OCI-LY7 (cell line): Measurements from ENCODE around the gene RFT1. TPM values are rescaled to one million over a fixed set of nuclear protein-coding genes. Genes with fewer than 3 reads are reported as not detected.

Source experiments
- BruUV-seq: library from RNA; stranded (reverse); fragments of 400-500 nt; replicated peaks from 2 replicates; lab custom pipeline; 2021; lab: Mats Ljungman, UMichigan
- CTCF ChIA-PET: fragments of 300-600 bp; sonication (Branson Sonifier 250); formaldehyde crosslinking; loops from one replicate; lab custom pipeline; 2022; ENCODE audit warnings: antibody characterized with exemption; ENCODE audit not compliant: unreplicated experiment; lab: Charles Lee
- POLR2A ChIA-PET: fragments of 300-600 bp; sonication (Branson Sonifier 250); formaldehyde crosslinking; loops from one replicate; lab custom pipeline; 2022; ENCODE audit warnings: antibody characterized with exemption; lab: Charles Lee
- DNase-seq: peaks from one replicate; pipeline ENCODE4 v3.0.0-alpha.2; 2015; ENCODE audit warnings: low spot score
- H2AFZ ChIP-seq: fragments of 200-600 bp; sonication (generic), shearing (Covaris generic); 2 replicates; pipeline ENCODE4 v1.6.1; 2014; ENCODE audit warnings: mild to moderate bottlenecking, antibody characterized with exemption, low read length, moderate library complexity
- H3K27ac ChIP-seq: fragments of 200-600 bp; sonication (generic); 2 replicates; pipeline ENCODE4 v1.5.1; 2014; ENCODE audit warnings: mixed run types, low read depth, mild to moderate bottlenecking, moderate library complexity, low read length, inconsistent platforms; ENCODE audit not compliant: poor library complexity, severe bottlenecking
- H3K36me3 ChIP-seq: fragments of 200-600 bp; sonication (generic); 2 replicates; pipeline ENCODE4 v1.6.1; 2014; ENCODE audit warnings: mild to moderate bottlenecking, antibody characterized with exemption, low read length, moderate library complexity, mixed read lengths; ENCODE audit not compliant: insufficient read depth
- H3K4me1 ChIP-seq: fragments of 200-600 bp; sonication (generic); 2 replicates; pipeline ENCODE4 v1.5.1; 2014; ENCODE audit warnings: mild to moderate bottlenecking, low read length; ENCODE audit not compliant: insufficient read depth, poor library complexity, severe bottlenecking
- H3K4me2 ChIP-seq: fragments of 200-600 bp; sonication (generic); 2 replicates; pipeline ENCODE4 v1.6.1; 2014; ENCODE audit warnings: mild to moderate bottlenecking, low read length
- H3K4me3 ChIP-seq: fragments of 200-600 bp; sonication (generic); 2 replicates; pipeline ENCODE4 v1.5.1; 2014; ENCODE audit warnings: mild to moderate bottlenecking, low read depth, low read length; ENCODE audit not compliant: poor library complexity, severe bottlenecking
- H3K79me2 ChIP-seq: fragments of 200-600 bp; sonication (generic); 2 replicates; pipeline ENCODE4 v1.6.1; 2016; ENCODE audit warnings: low read depth, mild to moderate bottlenecking, low read length, moderate library complexity, mixed read lengths; ENCODE audit not compliant: insufficient read depth
- H3K9me2 ChIP-seq: fragments of 200-600 bp; sonication (generic); 2 replicates; pipeline ENCODE4 v1.6.1; 2016; ENCODE audit warnings: mild to moderate bottlenecking, low read length, mixed read lengths; ENCODE audit not compliant: insufficient read depth
- H3K9me3 ChIP-seq: fragments of 200-600 bp; sonication (generic); 2 replicates; pipeline ENCODE4 v1.6.1; 2014; ENCODE audit warnings: mild to moderate bottlenecking, mixed run types, low read length, mixed read lengths
- H4K20me1 ChIP-seq: fragments of 200-600 bp; sonication (generic); 2 replicates; pipeline ENCODE4 v1.6.1; 2014; ENCODE audit warnings: mild to moderate bottlenecking, antibody characterized with exemption, low read length, moderate library complexity, mixed read lengths; ENCODE audit not compliant: insufficient read depth
- CTCF ChIP-seq: fragments of 200-600 bp; sonication (generic); conservative IDR thresholded peaks from 2 replicates; pipeline ENCODE4 v1.5.1; 2014; ENCODE audit warnings: mild to moderate bottlenecking, antibody characterized with exemption, low read length, moderate library complexity, mixed read lengths
- EZH2phosphoT487 ChIP-seq: fragments of 200-600 bp; sonication (generic); IDR thresholded peaks from 2 replicates; pipeline ENCODE4 v1.6.1; 2018; ENCODE audit warnings: low read depth, borderline replicate concordance, mild to moderate bottlenecking, mixed run types, antibody characterized with exemption, low read length, moderate library complexity, mixed read lengths
- intact Hi-C: fragments of 100-400 bp; cut with micrococcal nuclease; formaldehyde crosslinking; loops from one replicate; pipeline ENCODE4 v1.10.0; 2022; ENCODE audit not compliant: unreplicated experiment
- total RNA-seq, 2 experiments: library from RNA; depleted of rRNA in 1 of 2; stranded (reverse); fragments of >200 nt in 1 of 2; shearing (Covaris generic) in 1 of 2; gene quantifications; 2 replicates each; pipeline ENCODE4 v1.2.3, GENCODE V29; 2014 to 2022

The RFT1 gene
- total RNA-seq, 2 experiments from 2014 or later = 9.9 to 34.7 TPM

DNA sequence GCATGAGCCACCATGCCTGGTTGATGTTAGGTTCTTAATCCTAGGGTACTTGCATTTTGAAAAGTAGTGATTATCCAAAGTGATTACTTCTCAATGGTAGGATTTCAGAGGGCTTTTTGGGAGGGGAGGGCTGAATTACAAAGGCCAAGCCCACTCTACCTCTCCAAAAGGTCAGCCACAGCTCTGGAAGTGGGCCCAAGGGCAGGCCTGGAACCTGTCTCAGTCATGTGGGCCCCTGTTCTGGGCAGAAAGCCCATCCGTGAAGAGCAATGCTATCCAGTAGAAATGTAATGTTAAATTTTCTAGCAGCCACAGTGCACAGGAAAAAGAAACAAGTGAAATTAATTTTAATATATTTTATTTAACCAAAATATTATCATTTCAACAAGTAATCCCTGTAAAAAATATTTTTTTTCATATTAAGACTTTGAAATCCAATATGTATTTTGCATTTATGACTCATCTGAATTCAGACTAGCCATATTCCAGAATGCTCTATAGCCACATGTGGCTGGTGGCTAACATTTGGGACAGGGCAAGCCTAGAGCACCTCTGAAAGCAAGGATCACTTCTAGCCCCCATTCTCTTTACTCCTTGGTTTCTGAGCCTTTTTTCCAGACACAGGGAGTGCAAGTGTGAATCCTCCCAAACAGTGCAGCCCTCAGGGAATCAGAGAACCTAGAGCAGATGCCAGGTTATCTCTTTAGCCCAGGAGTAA lies 16.8 kb downstream of the RFT1 start:
- ChIA-PET CTCF (interaction anchor here (1.1 to 2.6 kb wide), 3 partner anchors 15 to 87 kb away, joined by 3 to 10 read pairs (median 4); no protein-coding TSS in a partner anchor), POLR2A (interaction anchor here (0.9 to 1.0 kb wide), 2 partner anchors 16 to 83 kb away, joined by 3 read pairs; no protein-coding TSS in a partner anchor)
- peaks cover 3% of the 10 kb centered on the region for H3K4me1 ChIP-seq
- H4K20me1 ChIP-seq = no peaks in the 10 kb centered on the region
- no peaks in the 10 kb centered on the region for H3K9me2 ChIP-seq
- H3K4me2 ChIP-seq = no peak overlapping the region
- TF ChIP-seq CTCF (no peak), EZH2phosphoT487 (no peak)
- H3K79me2 ChIP-seq = no peaks in the 10 kb centered on the region
- no peak overlapping the region for H3K27ac ChIP-seq
- no TSS peak for BruUV-seq
- no peaks in the 10 kb centered on the region for H3K9me3 ChIP-seq
- intact Hi-C loops = loop anchor here (1.0 to 5.0 kb wide), 4 partner anchors 83 to 599 kb away; no protein-coding TSS in a partner anchor
- H3K36me3 ChIP-seq = peaks cover 76% of the 10 kb centered on the region
- no peak overlapping the region for H2AFZ ChIP-seq
- no peak overlapping the region for H3K4me3 ChIP-seq
- no peak for DNase-seq

- no peak overlapping the region for H3K27ac ChIP-seq
- no TSS peak for BruUV-seq
- no peaks in the 10 kb centered on the region for H4K20me1 ChIP-seq
- no peak overlapping the region for H2AFZ ChIP-seq
- H3K4me2 ChIP-seq = no peak overlapping the region
- H3K4me3 ChIP-seq = no peak overlapping the region
- CTCF ChIA-PET = no interaction called here
- intact Hi-C loops = loop anchor here (5.0 kb wide), 1 partner anchor 600 kb away; no protein-coding TSS in a partner anchor
- H3K9me2 ChIP-seq = no peaks in the 10 kb centered on the region
- H3K4me1 ChIP-seq = peaks cover 3% of the 10 kb centered on the region
- no peak for TF ChIP-seq CTCF
- no peak for TF ChIP-seq EZH2phosphoT487
- no peak for DNase-seq
- no peaks in the 10 kb centered on the region for H3K9me3 ChIP-seq
- H3K79me2 ChIP-seq = no peaks in the 10 kb centered on the region
- peaks cover 70% of the 10 kb centered on the region for H3K36me3 ChIP-seq
- POLR2A ChIA-PET = interaction anchor here (1.3 kb wide), 1 partner anchor 20 kb away, joined by 3 read pairs; no protein-coding TSS in a partner anchor
Measured at GRCh38 chr3:53111822-53112221, 18.4 kb downstream of the RFT1 start.
